Cerebellar nuclear complex (tissue), 1 donor: ENCODE data around the gene GCDH.
A peak's percentile ranks its signal among the peaks of the same experiment; 100 is the strongest.
"Not testable (repeated sequence)": the region's sequence is repeated elsewhere in the genome, so short reads cannot be mapped to it uniquely, and the experiment has no call there.

Experiments
- DNase-seq, 2 experiments: peaks; one replicate each; lab custom pipeline; 2025; lab: John Stamatoyannopoulos, UW

GCDH gene

GRCh38 chr19:12907166-12907565 is 16.2 kb downstream of the GCDH start:
- no peak for DNase-seq

GRCh38 chr19:12912571-12912970 is 21.6 kb downstream of the GCDH start:
- no peak for DNase-seq

- peak; percentile 83 to 89 for DNase-seq
These were observed 22.1 kb downstream of the GCDH start for GRCh38 chr19:12913011-12913561.

GRCh38 chr19:12913851-12914690 is 23.1 kb downstream of the GCDH start:
- DNase-seq, result no peak

- not testable (repeated sequence) for DNase-seq
These were observed 24.9 kb downstream of the GCDH start for GRCh38 chr19:12915860-12916259.

GRCh38 chr19:12918253-12918652 is 27.3 kb downstream of the GCDH start:
- DNase-seq, result no peak

GRCh38 chr19:12921047-12921446 is 30.1 kb downstream of the GCDH start:
- no peak for DNase-seq

- DNase-seq, result no peak
These were observed 32.0 kb downstream of the GCDH start for GRCh38 chr19:12922959-12923358.

- DNase-seq, result no peak
These were observed 33.8 kb downstream of the GCDH start for GRCh38 chr19:12924621-12925310.

- no peak for DNase-seq
These were observed 39.2 kb downstream of the GCDH start for GRCh38 chr19:12930002-12930645.

GRCh38 chr19:12932392-12933286 is 41.7 kb downstream of the GCDH start:
- no peak for DNase-seq

GRCh38 chr19:12933287-12934072 is 42.5 kb downstream of the GCDH start, which contains the start of gene FARSA:
Gene FARSA (minus strand): TSS chr19:12933711. CDS start chr19:12933696, 15 bp downstream.
- peak; percentile 67 to 94 for DNase-seq

- DNase-seq, result no peak
These were observed 44.1 kb downstream of the GCDH start for GRCh38 chr19:12935071-12935470.

GRCh38 chr19:12936582-12936981 is 45.6 kb downstream of the GCDH start:
- DNase-seq, result no peak

GRCh38 chr19:12937093-12937926 is 46.4 kb downstream of the GCDH start:
- no peak for DNase-seq

- DNase-seq, result peak; percentile 98
These were observed 47.2 kb downstream of the GCDH start, which contains the start of gene CALR for GRCh38 chr19:12937927-12938778. Gene CALR (plus strand): TSS chr19:12938609. CDS start chr19:12938680, 71 bp downstream.

GRCh38 chr19:12938779-12939601 is 48.0 kb downstream of the GCDH start:
- DNase-seq, result no peak
